ENCODE measurements around the gene PPM1B. TPM values are rescaled to one million over a fixed set of nuclear protein-coding genes. Genes with fewer than 3 reads are reported as not detected.

The PPM1B gene
- total and polyA plus RNA-seq, 2 donors (not counting 3 experiments of a cell fraction or from before 2014, with no cell fraction given): 8.0 to 24.1 TPM

- intact Hi-C loops (cut with micrococcal nuclease): no loop called here
- Histone ChIP-seq H3K9ac (replicated peaks; ENCODE audit: extremely low read depth, insufficient read depth, low read length) (no peak overlapping the region), H4K20me1 (replicated peaks; ENCODE audit: control insufficient read depth, extremely low read depth, insufficient read depth, low read length) (peaks cover 4% of the 10 kb centered on the region), H3K9me1 (replicated peaks; ENCODE audit: control insufficient read depth, extremely low read depth, insufficient read depth, low read length) (no peaks in the 10 kb centered on the region), H3K27me3 (ENCODE audit: control insufficient read depth in 2 of 2, insufficient read depth in 2 of 2, low read length in 2 of 2) (no peaks in the 10 kb centered on the region), H3K9me3 (replicated peaks; ENCODE audit: control insufficient read depth, insufficient read depth, low read length) (no peaks in the 10 kb centered on the region), H3K4me1 (ENCODE audit: control insufficient read depth, extremely low read depth, insufficient read depth, low read length) (no peaks in the 10 kb centered on the region), H3K4me2 (ENCODE audit: insufficient read depth, low read length) (no peak overlapping the region), H2AFZ (ENCODE audit: low read depth, low read length) (no peak overlapping the region), H3K27ac (ENCODE audit: insufficient read depth, low read depth, low read length) (no peak overlapping the region), H3K36me3 (ENCODE audit: control insufficient read depth in 2 of 2, extremely low read depth in 1 of 2, insufficient read depth in 2 of 2, low read length in 2 of 2) (no peaks in the 10 kb centered on the region), H3K4me3 (replicated peaks in 1 of 3; ENCODE audit: insufficient read depth in 1 of 3, low read depth in 1 of 3, low read length in 3 of 3) (no peak overlapping the region), H3K79me2 (ENCODE audit: control insufficient read depth, insufficient read depth, low read length) (peaks cover 56% of the 10 kb centered on the region)
- no peak for FAIRE-seq
- BruUV-seq (replicated peaks): no TSS peak
- no peak for TF ChIP-seq JUN (IDR thresholded peaks at IDR 0.05; ENCODE audit: borderline replicate concordance, insufficient read depth, insufficient read length, low read depth)
- no peak for TF ChIP-seq POLR2A (IDR thresholded peaks at IDR 0.05; ENCODE audit: low read depth, low read length)
- TF ChIP-seq CTCF (IDR thresholded peaks at IDR 0.05; ENCODE audit: extremely low read depth in 1 of 2, insufficient read depth in 1 of 2, low read depth in 1 of 2, low read length in 2 of 2): no peak
- TF ChIP-seq FOS (IDR thresholded peaks at IDR 0.05; ENCODE audit: borderline replicate concordance, insufficient read depth, low read length): no peak
- TF ChIP-seq MYC (IDR thresholded peaks at IDR 0.05; ENCODE audit: low read depth, low read length): no peak
- no peak for TF ChIP-seq POLR2AphosphoS5 (IDR thresholded peaks at IDR 0.05; ENCODE audit: insufficient read depth, low read depth, low read length)
- no peak for TF ChIP-seq EZH2 (IDR thresholded peaks at IDR 0.05; ENCODE audit: borderline replicate concordance, low read depth, low read length, severe bottlenecking)
- ChIA-PET CTCF (no interaction called here), POLR2A (no interaction called here)
- no peak for DNase-seq (ENCODE audit: low read depth, low spot score)
- dilution Hi-C loops (cut with MboI; ENCODE audit: extremely low pct_ligation_motif_present, low sequenced_read_pairs): no loop called here
These were observed 10.3 kb downstream of the PPM1B start for GRCh38 chr2:44178950-44179349.

All from endothelial cell of umbilical vein (primary cell).